Uterus (tissue), 4 donors: Measurements from ENCODE around the gene KCNIP3. TPM values are rescaled to one million over a fixed set of nuclear protein-coding genes. Genes with fewer than 3 reads are reported as not detected.

Experiments used
- DNase-seq, 2 donors: peaks; one replicate each; pipeline ENCODE4 v3.0.0-alpha.2; 2019 to 2020
- H3K27ac ChIP-seq, 2 donors: fragments of 200-600 bp; sonication (generic); 1 replicate in 1 of 2; 2 replicates in 1 of 2; pipeline ENCODE4 v1.5.1; 2016 to 2018
- H3K27me3 ChIP-seq, 2 donors: fragments of 200-600 bp; sonication (generic); one replicate each; pipeline ENCODE4 v1.5.1; 2018 to 2019; ENCODE audit warnings: control low read depth in 1 of 2
- H3K36me3 ChIP-seq, 2 donors: fragments of 200-600 bp; sonication (generic); one replicate each; pipeline ENCODE4 v1.5.1; 2019; ENCODE audit warnings: control low read depth in 1 of 2
- H3K4me1 ChIP-seq, 2 donors: fragments of 200-600 bp; sonication (generic); one replicate each; pipeline ENCODE4 v1.5.1; 2018 to 2019; ENCODE audit warnings: control low read depth in 1 of 2
- H3K4me3 ChIP-seq, 2 donors: fragments of 200-600 bp; sonication (generic); 1 replicate in 1 of 2; 2 replicates in 1 of 2; pipeline ENCODE4 v1.5.1; 2018 to 2019; ENCODE audit warnings: mild to moderate bottlenecking in 1 of 2
- H3K9me3 ChIP-seq, 2 donors: fragments of 200-600 bp; sonication (generic); one replicate each; pipeline ENCODE4 v1.5.1; 2019; ENCODE audit warnings: control low read depth in 1 of 2
- POLR2A ChIP-seq, 2 donors: fragments of 450-650 bp; IDR thresholded peaks; one replicate each; pipeline ENCODE4 v1.6.1; 2016; ENCODE audit warnings: antibody characterized with exemption in 2 of 2, mild to moderate bottlenecking in 1 of 2, moderate library complexity in 1 of 2
- intact Hi-C: fragments of 100-400 bp; cut with DNase I; formaldehyde crosslinking; loops from one replicate; pipeline ENCODE4 v1.15.1; 2023; ENCODE audit warnings: low total_unique reads
- total RNA-seq, 4 donors: library from RNA; depleted of rRNA in 3 of 4; stranded (reverse); fragments of >200 nt in 3 of 4; gene quantifications; one replicate each; pipeline versions ENCODE4 v1.1.0 to v1.2.4, GENCODE V29; 2014 to 2023
- TF ChIP-seq, protein P1 (sequence below), 4 experiments: fragments of 200-600 bp in 2 of 4; fragments of 450-650 bp in 2 of 4; sonication (generic) in 2 of 4; IDR thresholded peaks; one replicate each; pipeline ENCODE4 v1.5.1; 2016 to 2019; ENCODE audit warnings: antibody characterized with exemption in 4 of 4, mild to moderate bottlenecking in 2 of 4, moderate library complexity in 1 of 4
- donor health status: DM: yes; HTN: yes; CAD: no.

KCNIP3 gene
- total RNA-seq, 4 donors from 2014 or later, result 1.5 to 18.3 (median 10.8) TPM

DNA sequence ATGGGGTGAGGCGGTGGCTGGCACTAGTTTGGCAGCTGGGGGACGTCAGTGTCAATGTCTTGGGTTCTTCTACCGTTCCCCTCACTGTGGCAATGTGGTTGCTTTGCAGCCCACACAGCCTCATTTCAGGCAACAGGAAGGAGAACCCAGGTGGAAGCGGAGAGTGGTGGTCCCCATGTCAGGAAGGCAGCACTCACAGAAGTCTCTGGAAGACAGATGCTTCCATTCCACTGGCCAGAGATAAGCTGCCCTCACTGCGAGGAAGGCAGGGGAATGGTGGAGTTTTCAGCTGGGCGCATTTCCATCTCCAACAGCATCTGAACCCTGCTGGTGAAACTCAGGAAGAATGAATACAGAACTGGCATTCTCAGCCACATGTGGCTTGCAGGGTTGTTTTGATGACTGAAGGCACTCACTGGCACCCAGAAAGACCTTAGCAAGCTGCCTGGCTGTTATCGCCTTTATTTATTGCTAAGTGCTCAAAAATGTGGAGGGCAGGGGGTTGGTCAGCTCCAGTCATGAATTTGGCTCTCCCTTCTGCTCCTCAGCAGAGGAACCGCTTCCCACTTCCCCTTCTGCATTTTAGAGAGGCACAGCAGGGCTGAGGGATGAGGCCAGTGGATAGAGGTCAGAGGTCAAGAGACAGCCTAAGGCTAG is 19.4 kb downstream of the KCNIP3 start:
- Histone ChIP-seq H3K4me3 (no peak overlapping the region), H3K4me1 (no peaks in the 10 kb centered on the region), H3K27ac (no peak overlapping the region), H3K27me3 (no peaks in the 10 kb centered on the region), H3K36me3 (no peaks in the 10 kb centered on the region), H3K9me3 (no peaks in the 10 kb centered on the region)
- TF ChIP-seq POLR2A (IDR thresholded peaks at IDR 0.05), result no peak
- TF ChIP-seq, protein P1, sequence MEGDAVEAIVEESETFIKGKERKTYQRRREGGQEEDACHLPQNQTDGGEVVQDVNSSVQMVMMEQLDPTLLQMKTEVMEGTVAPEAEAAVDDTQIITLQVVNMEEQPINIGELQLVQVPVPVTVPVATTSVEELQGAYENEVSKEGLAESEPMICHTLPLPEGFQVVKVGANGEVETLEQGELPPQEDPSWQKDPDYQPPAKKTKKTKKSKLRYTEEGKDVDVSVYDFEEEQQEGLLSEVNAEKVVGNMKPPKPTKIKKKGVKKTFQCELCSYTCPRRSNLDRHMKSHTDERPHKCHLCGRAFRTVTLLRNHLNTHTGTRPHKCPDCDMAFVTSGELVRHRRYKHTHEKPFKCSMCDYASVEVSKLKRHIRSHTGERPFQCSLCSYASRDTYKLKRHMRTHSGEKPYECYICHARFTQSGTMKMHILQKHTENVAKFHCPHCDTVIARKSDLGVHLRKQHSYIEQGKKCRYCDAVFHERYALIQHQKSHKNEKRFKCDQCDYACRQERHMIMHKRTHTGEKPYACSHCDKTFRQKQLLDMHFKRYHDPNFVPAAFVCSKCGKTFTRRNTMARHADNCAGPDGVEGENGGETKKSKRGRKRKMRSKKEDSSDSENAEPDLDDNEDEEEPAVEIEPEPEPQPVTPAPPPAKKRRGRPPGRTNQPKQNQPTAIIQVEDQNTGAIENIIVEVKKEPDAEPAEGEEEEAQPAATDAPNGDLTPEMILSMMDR (IDR thresholded peaks at IDR 0.05), result no peak
- intact Hi-C loops, result no loop called here
- DNase-seq, result no peak

DNA sequence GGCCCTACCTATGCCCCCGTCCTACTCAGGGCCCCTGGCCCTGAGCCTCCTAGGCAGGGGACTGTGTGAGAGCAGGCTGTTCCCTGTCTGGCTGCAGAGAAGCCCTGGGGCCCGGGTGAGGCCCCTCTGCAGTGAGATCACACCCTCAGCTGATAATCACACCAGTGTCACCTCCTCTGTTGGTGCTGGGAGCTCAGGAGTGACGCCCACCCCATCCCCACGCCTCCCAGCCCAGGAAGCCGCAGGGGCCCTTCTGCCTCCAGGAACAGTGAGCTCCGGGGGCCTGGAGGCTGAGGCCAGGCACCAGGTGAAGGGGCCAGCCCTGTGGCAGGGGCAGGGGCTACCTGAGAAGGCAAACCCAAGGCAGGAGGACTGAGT is 20.0 kb downstream of the KCNIP3 start:
- TF ChIP-seq, protein P1 (IDR thresholded peaks at IDR 0.05), result no peak
- TF ChIP-seq POLR2A (IDR thresholded peaks at IDR 0.05), result no peak
- no peaks in the 10 kb centered on the region for H3K4me1 ChIP-seq
- H3K9me3 ChIP-seq, result no peaks in the 10 kb centered on the region
- no peaks in the 10 kb centered on the region for H3K27me3 ChIP-seq
- no peak overlapping the region for H3K27ac ChIP-seq
- no peaks in the 10 kb centered on the region for H3K36me3 ChIP-seq
- DNase-seq, result no peak
- no peak overlapping the region for H3K4me3 ChIP-seq
- intact Hi-C loops, result no loop called here

DNA sequence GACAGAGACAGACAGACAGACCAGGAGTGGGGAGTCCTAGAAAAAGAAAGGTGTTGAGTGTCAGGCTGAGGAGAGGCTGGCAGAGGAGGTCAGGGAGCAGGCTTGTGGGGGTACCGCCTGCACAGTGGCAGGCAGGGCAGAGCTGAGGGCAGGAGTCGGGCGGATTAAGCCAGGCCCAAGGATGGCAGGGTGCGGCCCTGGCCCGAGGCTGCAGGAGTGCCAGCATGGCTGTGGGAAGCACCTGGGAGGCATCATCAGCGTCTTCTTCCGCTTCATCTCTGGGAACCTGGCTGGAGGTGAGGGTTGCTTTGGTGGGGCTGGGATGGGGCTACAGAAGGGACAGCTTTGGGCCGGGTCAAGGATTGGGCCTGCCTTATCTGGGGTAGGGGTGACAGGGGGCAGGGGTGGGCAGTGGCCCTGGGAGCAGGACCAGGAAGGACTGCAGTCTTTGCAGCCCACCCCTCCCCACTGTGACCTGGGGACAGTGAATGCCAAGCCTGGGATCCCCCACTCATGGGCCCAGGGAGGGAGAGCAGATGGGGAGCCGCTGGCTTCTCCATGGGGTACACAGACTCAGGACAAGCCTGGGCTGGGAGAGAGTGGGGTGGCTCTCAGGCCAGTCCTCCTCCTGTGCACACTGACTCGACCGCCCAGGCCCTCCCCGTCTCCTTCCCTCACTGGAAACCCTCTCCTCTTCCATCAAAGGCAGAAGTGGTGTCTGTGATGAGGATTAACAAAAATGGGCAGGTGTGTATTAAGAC is 20.7 kb downstream of the KCNIP3 start:
- H3K27me3 ChIP-seq, result no peaks in the 10 kb centered on the region
- no peak for DNase-seq
- H3K27ac ChIP-seq, result no peak overlapping the region
- H3K4me3 ChIP-seq, result no peak overlapping the region
- intact Hi-C loops, result no loop called here
- no peaks in the 10 kb centered on the region for H3K4me1 ChIP-seq
- H3K36me3 ChIP-seq, result no peaks in the 10 kb centered on the region
- no peaks in the 10 kb centered on the region for H3K9me3 ChIP-seq
- TF ChIP-seq POLR2A (IDR thresholded peaks at IDR 0.05), result no peak
- TF ChIP-seq, protein P1 (IDR thresholded peaks at IDR 0.05), result no peak

DNA sequence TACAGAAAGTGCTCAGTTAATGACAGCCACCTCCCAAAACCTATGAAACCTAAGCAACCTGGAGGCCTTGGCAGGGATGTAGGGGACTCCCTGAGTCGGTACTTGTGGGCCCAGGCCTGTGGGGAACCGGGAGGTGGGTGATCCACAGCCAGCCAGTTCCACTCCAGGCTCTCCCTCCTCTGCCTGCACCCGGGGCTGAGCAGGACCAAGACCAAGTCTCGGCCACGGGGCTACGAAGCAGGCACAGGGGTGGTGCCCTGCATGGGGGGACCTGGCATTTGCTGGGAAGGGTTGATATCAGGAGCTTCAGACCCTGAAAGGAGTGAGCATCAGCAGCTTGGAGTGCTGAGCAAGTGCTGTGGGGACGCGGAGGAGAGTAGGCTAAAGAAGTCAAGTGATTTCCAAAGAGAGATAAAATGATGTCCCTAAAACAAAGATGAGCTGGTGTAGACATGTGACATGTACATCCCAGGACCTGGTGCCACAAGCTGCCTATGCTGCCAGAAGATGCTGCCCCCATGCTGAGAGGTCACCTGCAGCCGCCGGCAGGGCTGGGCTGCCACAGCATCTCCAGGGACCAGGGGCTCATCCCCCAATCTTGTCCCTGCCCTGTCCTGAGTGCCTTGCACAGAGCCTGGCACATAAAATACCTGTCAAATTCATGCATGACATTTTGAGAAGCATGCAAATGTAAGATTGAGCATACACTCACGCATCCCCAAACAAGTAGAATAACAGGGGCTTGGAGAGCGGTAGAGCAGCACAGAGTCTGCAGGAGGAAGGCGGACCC is 21.5 kb downstream of the KCNIP3 start:
- TF ChIP-seq, protein P1 (IDR thresholded peaks at IDR 0.05), result no peak
- TF ChIP-seq POLR2A (IDR thresholded peaks at IDR 0.05), result no peak
- H3K9me3 ChIP-seq, result no peaks in the 10 kb centered on the region
- H3K4me3 ChIP-seq, result no peak overlapping the region
- H3K27me3 ChIP-seq, result no peaks in the 10 kb centered on the region
- H3K27ac ChIP-seq, result no peak overlapping the region
- H3K4me1 ChIP-seq, result no peaks in the 10 kb centered on the region
- intact Hi-C loops, result no loop called here
- H3K36me3 ChIP-seq, result no peaks in the 10 kb centered on the region
- DNase-seq, result no peak
